ENCODE measurements around the gene FLII.

DNA sequence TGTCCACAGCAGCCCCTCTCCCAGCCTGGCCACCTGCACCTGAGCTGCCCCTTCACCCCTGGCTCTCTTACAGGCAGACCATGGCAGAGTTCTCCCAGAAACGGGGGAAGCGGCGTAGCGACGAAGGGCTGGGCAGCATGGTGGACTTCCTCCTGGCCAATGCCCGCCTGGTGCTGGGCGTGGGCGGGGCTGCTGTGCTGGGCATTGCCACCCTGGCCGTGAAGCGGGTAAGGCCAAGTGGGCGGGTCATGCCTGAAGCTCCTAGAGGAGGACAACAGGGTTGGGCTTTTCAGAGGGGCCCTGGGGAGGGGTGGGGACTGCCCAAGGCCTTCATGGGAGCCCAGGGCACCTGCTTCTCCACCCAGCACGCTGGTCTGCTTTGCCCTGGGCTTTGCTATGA is 4.1 kb upstream of the FLII start:
- TF ChIP-seq, protein P1, sequence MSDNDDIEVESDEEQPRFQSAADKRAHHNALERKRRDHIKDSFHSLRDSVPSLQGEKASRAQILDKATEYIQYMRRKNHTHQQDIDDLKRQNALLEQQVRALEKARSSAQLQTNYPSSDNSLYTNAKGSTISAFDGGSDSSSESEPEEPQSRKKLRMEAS (IDR thresholded peaks at IDR 0.05), result no peak
- TF ChIP-seq EZH2 (IDR thresholded peaks at IDR 0.05) (no peak), CEBPB (IDR thresholded peaks at IDR 0.05; ENCODE audit: low read depth) (no peak)
- TF ChIP-seq, protein P2, sequence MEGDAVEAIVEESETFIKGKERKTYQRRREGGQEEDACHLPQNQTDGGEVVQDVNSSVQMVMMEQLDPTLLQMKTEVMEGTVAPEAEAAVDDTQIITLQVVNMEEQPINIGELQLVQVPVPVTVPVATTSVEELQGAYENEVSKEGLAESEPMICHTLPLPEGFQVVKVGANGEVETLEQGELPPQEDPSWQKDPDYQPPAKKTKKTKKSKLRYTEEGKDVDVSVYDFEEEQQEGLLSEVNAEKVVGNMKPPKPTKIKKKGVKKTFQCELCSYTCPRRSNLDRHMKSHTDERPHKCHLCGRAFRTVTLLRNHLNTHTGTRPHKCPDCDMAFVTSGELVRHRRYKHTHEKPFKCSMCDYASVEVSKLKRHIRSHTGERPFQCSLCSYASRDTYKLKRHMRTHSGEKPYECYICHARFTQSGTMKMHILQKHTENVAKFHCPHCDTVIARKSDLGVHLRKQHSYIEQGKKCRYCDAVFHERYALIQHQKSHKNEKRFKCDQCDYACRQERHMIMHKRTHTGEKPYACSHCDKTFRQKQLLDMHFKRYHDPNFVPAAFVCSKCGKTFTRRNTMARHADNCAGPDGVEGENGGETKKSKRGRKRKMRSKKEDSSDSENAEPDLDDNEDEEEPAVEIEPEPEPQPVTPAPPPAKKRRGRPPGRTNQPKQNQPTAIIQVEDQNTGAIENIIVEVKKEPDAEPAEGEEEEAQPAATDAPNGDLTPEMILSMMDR (IDR thresholded peaks at IDR 0.05 in 2 of 3, conservative IDR thresholded peaks at IDR 0.05 in 1 of 3; ENCODE audit: borderline replicate concordance in 1 of 3, insufficient read depth in 1 of 3, low read depth in 2 of 3, low read length in 2 of 3), result no peak

All from HCT116 (cell line).